Adipocyte (in vitro differentiated cells): Measurements from ENCODE around the gene FER1L5.

Experiments used
- DNase-seq: peaks from one replicate; pipeline ENCODE4 v3.0.0-alpha.2; 2015; ENCODE audit warnings: low read depth
- H3K27me3 ChIP-seq: replicated peaks from 2 replicates; pipeline ENCODE4 v1.7.0; 2013; ENCODE audit warnings: mild to moderate bottlenecking, low read length, moderate library complexity; ENCODE audit not compliant: control insufficient read depth, insufficient read depth
- H3K36me3 ChIP-seq: 2 replicates; pipeline ENCODE4 v1.7.0; 2013; ENCODE audit warnings: low read length, mild to moderate bottlenecking, moderate library complexity; ENCODE audit not compliant: control insufficient read depth, insufficient read depth, severe bottlenecking
- H3K4me1 ChIP-seq: 2 replicates; pipeline ENCODE4 v1.7.0; 2013; ENCODE audit warnings: mild to moderate bottlenecking, low read length, moderate library complexity; ENCODE audit not compliant: control insufficient read depth, insufficient read depth
- H3K4me3 ChIP-seq: 2 replicates; pipeline ENCODE4 v1.7.0; 2013; ENCODE audit warnings: mild to moderate bottlenecking, low read length, moderate library complexity
- H3K9ac ChIP-seq: 2 replicates; pipeline ENCODE4 v1.7.0; 2013; ENCODE audit warnings: mild to moderate bottlenecking, low read length, moderate library complexity
- H3K9me3 ChIP-seq: 2 replicates; pipeline ENCODE4 v1.7.0; 2013; ENCODE audit warnings: mild to moderate bottlenecking, low read length, moderate library complexity; ENCODE audit not compliant: control insufficient read depth

The FER1L5 gene

DNA sequence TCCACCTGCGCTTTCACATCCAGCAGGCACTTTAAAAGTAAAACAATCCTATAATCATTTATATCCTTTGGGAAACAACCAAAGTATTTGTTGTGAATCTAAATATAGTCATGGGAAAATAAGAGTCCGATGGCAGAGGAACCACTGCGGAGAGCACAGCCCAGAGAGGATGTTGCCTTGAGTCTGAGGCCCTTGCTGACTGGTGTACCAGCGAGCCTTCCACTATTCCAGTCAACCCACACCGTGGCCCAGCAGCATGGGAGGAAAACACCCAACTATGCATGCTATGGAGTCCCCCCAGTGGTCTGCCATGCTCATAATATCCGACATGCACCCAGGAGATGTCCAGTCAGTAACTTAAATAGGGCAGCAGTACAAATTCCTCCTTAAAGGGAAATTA lies 26.0 kb upstream of the FER1L5 start:
- H3K27me3 ChIP-seq = no peaks in the 10 kb centered on the region
- peak overlapping the region; percentile 71 for H3K9ac ChIP-seq
- no peaks in the 10 kb centered on the region for H3K9me3 ChIP-seq
- no peak overlapping the region for H3K4me3 ChIP-seq
- H3K4me1 ChIP-seq = peaks cover 25% of the 10 kb centered on the region
- H3K36me3 ChIP-seq = peaks cover 34% of the 10 kb centered on the region
- DNase-seq = no peak

GRCh38 chr2:96617012-96617411 lies 25.6 kb upstream of the FER1L5 start:
- no peaks in the 10 kb centered on the region for H3K9me3 ChIP-seq
- H3K4me1 ChIP-seq = peaks cover 25% of the 10 kb centered on the region
- DNase-seq = no peak
- H3K9ac ChIP-seq = peak overlapping the region; percentile 71
- no peaks in the 10 kb centered on the region for H3K27me3 ChIP-seq
- peaks cover 29% of the 10 kb centered on the region for H3K36me3 ChIP-seq
- peak overlapping the region; percentile 38 for H3K4me3 ChIP-seq

DNA sequence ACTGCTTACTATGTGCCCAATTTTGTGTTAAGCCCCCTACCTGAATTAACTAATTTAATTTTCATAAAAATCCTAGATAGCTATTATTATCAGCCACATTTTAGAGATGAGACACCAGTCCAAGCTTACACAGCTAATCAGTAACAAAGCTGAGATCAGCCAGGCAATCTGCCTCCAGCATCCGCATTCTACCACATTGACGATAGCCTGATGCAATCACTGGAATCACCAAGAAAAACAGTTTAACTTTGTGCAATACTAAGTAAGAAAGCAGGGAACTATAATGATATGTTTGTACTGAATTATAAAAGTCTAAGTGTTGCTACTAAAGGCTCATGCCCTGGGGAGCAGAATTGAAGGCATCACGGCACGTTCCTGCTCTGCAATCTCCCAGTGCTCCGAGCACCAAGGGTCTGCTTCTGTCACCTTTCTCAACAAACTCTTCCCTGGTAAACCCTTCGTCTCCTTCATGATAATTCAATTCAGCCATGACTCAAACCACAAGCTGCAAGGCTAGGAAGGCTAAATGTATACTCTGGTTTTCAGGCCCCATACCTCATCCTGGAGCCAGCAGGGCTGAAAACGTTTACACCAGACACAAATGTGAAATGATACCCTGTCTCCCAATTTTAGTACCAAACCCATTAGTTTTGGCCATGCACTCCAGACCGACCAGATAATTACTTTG lies 23.8 kb upstream of the FER1L5 start:
- H3K27me3 ChIP-seq = no peaks in the 10 kb centered on the region
- H3K36me3 ChIP-seq = peaks cover 12% of the 10 kb centered on the region
- peak overlapping the region; percentile 58 for H3K4me3 ChIP-seq
- peak; percentile 87 for DNase-seq
- H3K9me3 ChIP-seq = no peaks in the 10 kb centered on the region
- H3K9ac ChIP-seq = peak overlapping the region; percentile 69
- H3K4me1 ChIP-seq = peaks cover 25% of the 10 kb centered on the region

- peaks cover 36% of the 10 kb centered on the region for H3K4me1 ChIP-seq
- peaks cover 11% of the 10 kb centered on the region for H3K36me3 ChIP-seq
- H3K9ac ChIP-seq = no peak overlapping the region
- no peaks in the 10 kb centered on the region for H3K9me3 ChIP-seq
- no peaks in the 10 kb centered on the region for H3K27me3 ChIP-seq
- DNase-seq = no peak
- H3K4me3 ChIP-seq = no peak overlapping the region
Observed at GRCh38 chr2:96622544-96622943, 20.0 kb upstream of the FER1L5 start.

- Histone ChIP-seq H3K27me3 (no peaks in the 10 kb centered on the region), H3K36me3 (peaks cover 17% of the 10 kb centered on the region), H3K4me1 (peaks cover 31% of the 10 kb centered on the region), H3K9me3 (no peaks in the 10 kb centered on the region), H3K9ac (no peak overlapping the region), H3K4me3 (no peak overlapping the region)
- DNase-seq = no peak
Observed at GRCh38 chr2:96623116-96623515, 19.4 kb upstream of the FER1L5 start.

DNA sequence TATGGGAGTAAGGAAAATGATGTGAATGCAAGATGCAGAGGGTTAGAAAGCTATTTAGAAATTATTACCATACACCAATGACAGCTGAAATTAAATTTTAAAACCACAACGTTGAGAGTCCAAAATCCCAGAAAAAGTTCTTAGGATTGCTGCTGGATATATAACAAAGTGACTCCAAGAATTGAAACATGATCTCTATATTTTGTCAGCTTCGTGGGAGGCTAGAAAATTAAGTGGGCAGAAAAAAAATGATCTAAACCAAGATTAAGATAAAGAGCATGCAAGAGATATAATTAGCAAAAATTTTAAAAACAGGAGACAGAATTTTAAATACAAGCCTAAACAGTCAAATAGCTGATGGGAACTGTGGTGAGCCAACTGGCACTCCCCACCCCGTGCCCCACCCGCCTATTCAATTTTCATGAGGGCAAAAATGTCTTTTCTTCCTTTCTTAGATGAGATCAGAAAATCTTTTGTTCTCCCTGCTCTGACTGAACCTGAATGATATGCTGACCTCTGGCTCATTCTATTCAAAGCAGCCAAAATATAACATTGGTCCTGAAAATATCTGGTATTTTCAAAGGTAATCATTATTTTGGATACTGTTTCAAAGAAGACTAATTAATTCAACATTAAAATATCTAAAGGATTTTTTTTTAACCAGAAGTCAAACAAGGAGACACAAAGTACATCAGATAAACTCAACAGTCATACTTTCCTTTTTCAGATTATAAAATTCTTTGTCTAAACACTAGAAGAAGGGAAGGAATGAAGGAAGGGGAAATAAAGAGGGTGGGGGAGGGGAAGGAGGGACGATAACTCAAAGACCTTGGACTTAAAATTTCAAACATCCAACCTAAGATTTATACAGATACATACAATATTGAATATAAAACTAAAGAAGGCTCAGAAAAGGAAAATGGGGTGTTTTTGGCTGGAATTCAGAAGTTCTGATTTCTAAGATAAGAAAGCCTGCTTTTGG lies 16.7 kb upstream of the FER1L5 start:
- DNase-seq = peak; percentile 61
- Histone ChIP-seq H3K27me3 (no peaks in the 10 kb centered on the region), H3K9ac (peak overlapping the region; percentile 37), H3K36me3 (peaks cover 37% of the 10 kb centered on the region), H3K4me3 (peak overlapping the region; percentile 48), H3K9me3 (no peaks in the 10 kb centered on the region), H3K4me1 (peaks cover 19% of the 10 kb centered on the region)

DNA sequence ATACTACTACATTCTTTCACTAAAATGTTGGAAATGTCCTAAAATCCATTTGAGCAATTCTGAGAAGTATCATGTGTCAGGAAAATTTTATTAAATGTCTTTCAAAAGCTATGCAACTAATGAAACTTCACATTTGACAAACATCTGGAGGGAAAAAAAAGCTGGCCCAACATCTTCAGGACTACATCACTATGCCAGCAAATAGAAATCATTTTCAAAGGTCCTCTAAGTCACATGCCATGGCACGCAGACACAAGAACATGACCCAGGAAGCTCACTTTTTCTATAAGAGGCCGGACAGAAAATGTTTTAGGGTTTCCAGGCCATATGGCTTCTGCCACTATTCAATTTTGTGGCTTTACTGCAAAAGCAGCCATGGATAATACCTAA lies 16.0 kb upstream of the FER1L5 start:
- Histone ChIP-seq H3K4me3 (peak overlapping the region; percentile 48), H3K4me1 (peaks cover 19% of the 10 kb centered on the region), H3K27me3 (no peaks in the 10 kb centered on the region), H3K9ac (peak overlapping the region; percentile 61), H3K9me3 (no peaks in the 10 kb centered on the region), H3K36me3 (peaks cover 44% of the 10 kb centered on the region)
- peak; percentile 69 for DNase-seq

- no peaks in the 10 kb centered on the region for H3K27me3 ChIP-seq
- H3K36me3 ChIP-seq = peaks cover 51% of the 10 kb centered on the region
- H3K9ac ChIP-seq = no peak overlapping the region
- H3K9me3 ChIP-seq = no peaks in the 10 kb centered on the region
- peak; percentile 46 for DNase-seq
- H3K4me1 ChIP-seq = peaks cover 23% of the 10 kb centered on the region
- H3K4me3 ChIP-seq = no peak overlapping the region
Observed at GRCh38 chr2:96631804-96632435, 10.6 kb upstream of the FER1L5 start.

- Histone ChIP-seq H3K4me1 (peaks cover 26% of the 10 kb centered on the region), H3K9me3 (no peaks in the 10 kb centered on the region), H3K4me3 (no peak overlapping the region), H3K27me3 (no peaks in the 10 kb centered on the region), H3K36me3 (peaks cover 39% of the 10 kb centered on the region), H3K9ac (no peak overlapping the region)
- DNase-seq = no peak
Observed at GRCh38 chr2:96633641-96634040, 8.9 kb upstream of the FER1L5 start.

- H3K4me1 ChIP-seq = peaks cover 26% of the 10 kb centered on the region
- H3K4me3 ChIP-seq = peak overlapping the region; percentile 96
- DNase-seq = no peak
- no peaks in the 10 kb centered on the region for H3K9me3 ChIP-seq
- peaks cover 11% of the 10 kb centered on the region for H3K36me3 ChIP-seq
- H3K9ac ChIP-seq = peak overlapping the region; percentile 91
- no peaks in the 10 kb centered on the region for H3K27me3 ChIP-seq
Observed at GRCh38 chr2:96636551-96637171, 5.9 kb upstream of the FER1L5 start.
